ENCODE measurements around the gene PRKG1. TPM values are rescaled to one million over a fixed set of nuclear protein-coding genes. Genes with fewer than 3 reads are reported as not detected.
A peak's percentile ranks its signal among the peaks of the same experiment; 100 is the strongest.
"Not testable (repeated sequence)": the region's sequence is repeated elsewhere in the genome, so short reads cannot be mapped to it uniquely, and the experiment has no call there.

PRKG1 gene
- total RNA-seq, 2 donors from 2014 or later = 17.8 to 31.1 TPM

DNA sequence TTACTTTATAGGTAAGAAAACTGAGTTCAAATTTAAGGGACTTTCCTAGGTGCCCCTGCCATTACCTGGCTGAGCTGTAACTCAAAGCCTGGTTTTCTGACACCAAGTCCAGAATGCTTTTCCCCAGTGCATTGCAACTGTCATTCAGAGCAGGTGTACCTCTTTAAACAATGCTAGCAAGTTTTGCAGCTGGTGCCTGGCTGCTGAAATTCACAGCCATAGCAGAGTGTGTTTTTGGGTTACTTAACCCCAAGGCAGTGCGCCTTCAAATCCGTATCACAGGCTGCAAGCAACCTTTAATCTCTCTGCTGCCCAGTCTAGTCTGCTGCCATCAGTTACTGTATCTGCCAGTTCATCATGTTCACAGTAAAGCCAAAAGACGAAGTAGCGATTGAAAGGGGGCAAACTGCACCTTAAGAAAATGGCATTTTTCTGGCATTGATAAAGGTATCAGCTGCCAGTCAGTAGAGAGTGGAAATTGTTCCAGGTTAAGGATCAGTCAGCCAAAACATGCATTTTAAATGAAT, 359.7 kb downstream of the PRKG1 start:
- H3K27me3 ChIP-seq = no peaks in the 10 kb centered on the region
- H3K27ac ChIP-seq = no peak overlapping the region
- no peak for DNase-seq (ENCODE audit: low spot score)
- no peaks in the 10 kb centered on the region for H3K9me3 ChIP-seq
- H3K4me3 ChIP-seq = no peak overlapping the region
- no peaks in the 10 kb centered on the region for H3K36me3 ChIP-seq
- TF ChIP-seq, protein P1, sequence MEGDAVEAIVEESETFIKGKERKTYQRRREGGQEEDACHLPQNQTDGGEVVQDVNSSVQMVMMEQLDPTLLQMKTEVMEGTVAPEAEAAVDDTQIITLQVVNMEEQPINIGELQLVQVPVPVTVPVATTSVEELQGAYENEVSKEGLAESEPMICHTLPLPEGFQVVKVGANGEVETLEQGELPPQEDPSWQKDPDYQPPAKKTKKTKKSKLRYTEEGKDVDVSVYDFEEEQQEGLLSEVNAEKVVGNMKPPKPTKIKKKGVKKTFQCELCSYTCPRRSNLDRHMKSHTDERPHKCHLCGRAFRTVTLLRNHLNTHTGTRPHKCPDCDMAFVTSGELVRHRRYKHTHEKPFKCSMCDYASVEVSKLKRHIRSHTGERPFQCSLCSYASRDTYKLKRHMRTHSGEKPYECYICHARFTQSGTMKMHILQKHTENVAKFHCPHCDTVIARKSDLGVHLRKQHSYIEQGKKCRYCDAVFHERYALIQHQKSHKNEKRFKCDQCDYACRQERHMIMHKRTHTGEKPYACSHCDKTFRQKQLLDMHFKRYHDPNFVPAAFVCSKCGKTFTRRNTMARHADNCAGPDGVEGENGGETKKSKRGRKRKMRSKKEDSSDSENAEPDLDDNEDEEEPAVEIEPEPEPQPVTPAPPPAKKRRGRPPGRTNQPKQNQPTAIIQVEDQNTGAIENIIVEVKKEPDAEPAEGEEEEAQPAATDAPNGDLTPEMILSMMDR (IDR thresholded peaks at IDR 0.05) = no peak
- no peaks in the 10 kb centered on the region for H3K4me1 ChIP-seq

DNA sequence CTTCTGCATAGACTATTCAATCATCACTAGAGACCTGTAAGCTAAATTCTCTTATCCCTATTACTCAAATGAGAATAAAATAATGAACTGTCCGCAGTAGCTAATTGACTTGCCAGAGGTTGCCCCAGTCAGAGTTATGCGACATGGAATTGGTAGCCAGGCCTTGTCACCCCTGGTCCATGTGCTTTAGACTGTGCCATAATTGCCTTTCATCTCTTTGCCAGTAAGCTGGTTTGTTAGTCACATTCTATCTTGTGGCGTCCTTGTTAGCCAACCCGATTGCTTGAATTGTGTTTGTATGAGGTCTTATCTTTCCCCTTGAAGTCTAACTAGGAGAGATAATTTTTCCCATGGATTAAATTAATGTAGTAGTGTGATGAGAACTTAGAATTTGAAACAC, 362.5 kb downstream of the PRKG1 start:
- H3K9me3 ChIP-seq = no peaks in the 10 kb centered on the region

DNA sequence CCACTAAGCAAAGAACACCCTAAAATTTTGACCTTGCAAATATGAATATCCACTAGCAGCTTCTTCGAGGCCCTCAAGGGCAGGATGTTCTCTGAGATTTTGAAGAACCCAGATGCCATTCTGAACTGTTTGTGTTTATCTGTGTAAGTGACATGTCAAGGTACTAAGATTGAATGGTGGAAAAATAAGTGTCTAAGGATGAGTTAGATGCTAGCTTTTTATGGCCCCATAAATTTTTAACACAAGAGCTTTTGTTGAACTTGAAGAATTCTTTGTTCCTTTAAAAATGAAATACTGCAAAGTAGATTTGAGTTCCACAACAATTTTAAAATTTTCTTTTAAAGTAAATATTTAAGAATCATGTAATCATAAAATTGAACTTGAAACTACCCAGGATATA, 365.4 kb downstream of the PRKG1 start:
- no peaks in the 10 kb centered on the region for H3K4me1 ChIP-seq
- H3K27ac ChIP-seq = no peak overlapping the region
- TF ChIP-seq, protein P1 (IDR thresholded peaks at IDR 0.05) = no peak
- no peak for DNase-seq (ENCODE audit: low spot score)
- H3K4me3 ChIP-seq = no peak overlapping the region
- H3K27me3 ChIP-seq = no peaks in the 10 kb centered on the region
- no peaks in the 10 kb centered on the region for H3K36me3 ChIP-seq
- H3K9me3 ChIP-seq = no peaks in the 10 kb centered on the region

More for the DNA sequence above, 362.5 kb downstream of the PRKG1 start:
- Histone ChIP-seq H3K27me3 (no peaks in the 10 kb centered on the region), H3K36me3 (no peaks in the 10 kb centered on the region), H3K27ac (no peak overlapping the region), H3K4me3 (no peak overlapping the region), H3K4me1 (no peaks in the 10 kb centered on the region)
- DNase-seq (ENCODE audit: low spot score) = no peak
- TF ChIP-seq, protein P1 (IDR thresholded peaks at IDR 0.05) = no peak

DNA sequence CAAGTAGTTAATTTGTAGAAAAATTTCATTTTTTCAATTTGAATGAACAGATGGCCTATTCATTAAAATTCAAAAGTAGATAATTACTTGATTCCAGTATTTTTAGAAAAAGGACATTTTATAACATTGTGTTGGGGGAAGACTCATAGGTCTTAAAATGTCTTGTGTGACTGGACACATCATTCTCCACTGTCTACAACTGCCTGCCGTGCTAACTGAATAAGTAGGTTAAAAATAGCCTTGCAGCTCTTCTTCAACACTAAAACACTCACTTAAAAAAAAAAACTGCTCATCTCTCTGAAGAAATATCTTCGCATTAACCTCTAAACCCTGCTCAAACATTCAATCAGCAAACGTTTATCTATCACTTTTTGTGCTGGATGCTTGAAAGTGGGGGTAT, 371.3 kb downstream of the PRKG1 start:
- H3K27ac ChIP-seq = peak overlapping the region in 1 of 2 donors; percentile 10
- no peaks in the 10 kb centered on the region for H3K9me3 ChIP-seq
- no peak overlapping the region for H3K4me3 ChIP-seq
- no peak for DNase-seq (ENCODE audit: low spot score)
- no peaks in the 10 kb centered on the region for H3K27me3 ChIP-seq
- no peaks in the 10 kb centered on the region for H3K4me1 ChIP-seq
- H3K36me3 ChIP-seq = no peaks in the 10 kb centered on the region
- TF ChIP-seq, protein P1 (IDR thresholded peaks at IDR 0.05) = no peak

DNA sequence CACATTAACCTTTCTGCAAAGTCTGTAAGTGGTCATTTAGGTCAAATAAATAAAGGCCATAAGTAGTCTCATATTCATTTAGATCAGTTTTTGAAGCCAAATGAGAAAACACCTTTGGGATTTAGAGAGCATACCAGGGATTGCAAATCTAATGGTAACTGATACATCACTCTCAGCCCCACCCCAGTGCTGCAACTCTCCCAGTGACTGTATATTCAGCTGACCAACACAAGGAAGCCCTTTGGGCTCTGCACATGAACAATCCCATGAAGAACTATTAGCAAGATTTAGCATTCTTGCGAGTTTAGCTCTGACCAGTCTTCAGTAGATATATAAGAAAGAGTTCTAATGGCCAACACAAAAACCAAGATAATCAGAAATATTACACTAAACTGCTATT, 372.8 kb downstream of the PRKG1 start:
- Histone ChIP-seq H3K4me1 (no peaks in the 10 kb centered on the region), H3K27me3 (no peaks in the 10 kb centered on the region), H3K9me3 (no peaks in the 10 kb centered on the region), H3K27ac (no peak overlapping the region), H3K36me3 (no peaks in the 10 kb centered on the region), H3K4me3 (no peak overlapping the region)
- TF ChIP-seq, protein P1 (IDR thresholded peaks at IDR 0.05) = no peak
- no peak for DNase-seq (ENCODE audit: low spot score)

DNA sequence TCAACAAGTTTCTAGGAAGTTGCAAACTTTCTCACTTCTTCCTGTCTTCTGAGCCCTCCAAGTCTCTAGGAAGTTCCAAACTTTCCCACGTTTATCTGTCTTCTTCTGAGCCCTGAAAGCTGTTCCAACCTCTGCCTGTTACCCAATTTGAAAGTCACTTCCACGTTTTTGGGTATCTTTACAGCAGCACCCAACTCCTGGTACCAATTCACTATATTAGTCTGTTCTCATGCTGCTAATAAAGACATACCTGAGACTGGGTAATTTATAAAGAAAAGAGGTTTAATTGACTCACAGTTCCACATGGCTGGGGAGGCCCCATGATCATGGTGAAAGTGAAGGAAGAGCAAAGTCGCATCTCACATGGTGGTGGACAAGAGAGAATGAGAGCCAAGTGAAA, 381.5 kb downstream of the PRKG1 start:
- not testable (repeated sequence) for H3K27me3 ChIP-seq; H3K4me3 ChIP-seq; DNase-seq (ENCODE audit: low spot score); H3K27ac ChIP-seq; H3K9me3 ChIP-seq; H3K4me1 ChIP-seq; H3K36me3 ChIP-seq

All from right atrium auricular region (tissue), 2 donors.